HepG2 (cell line): ENCODE results near the gene TEAD4. TPM values are rescaled to one million over a fixed set of nuclear protein-coding genes. Genes with fewer than 3 reads are reported as not detected.

Source experiments
- ATAC-seq: fragments of 200-7000 bp; cut with Tn5 transposase; 3 replicates; pipeline ENCODE4 v1.9.1; 2020; ENCODE audit warnings: mild to moderate bottlenecking, moderate library complexity
- BruUV-seq: library from RNA; stranded (reverse); fragments of 400-500 nt; replicated peaks from 2 replicates; lab custom pipeline; 2021; lab: Mats Ljungman, UMichigan
- CTCF ChIA-PET: fragments of 300-600 bp; formaldehyde crosslinking; extraction: SDS; loops from one replicate; lab custom pipeline; 2021; ENCODE audit warnings: low total read pairs, inconsistent platforms, low intra/inter-chr PET ratio; lab: Yijun Ruan, JAX
- POLR2A ChIA-PET: fragments of 350-600 bp; sonication (Branson Sonifier 250); formaldehyde crosslinking; loops from one replicate; lab custom pipeline; 2020; ENCODE audit warnings: antibody characterized with exemption, inconsistent platforms; lab: Yijun Ruan, JAX
- DNase-seq: peaks from one replicate; pipeline ENCODE4 v3.0.0-alpha.2; 2015; ENCODE audit warnings: low spot score
- FAIRE-seq: peaks from 3 replicates; lab custom pipeline; 2011; peaks lifted over from hg19 to GRCh38; lab: Jason Lieb, UNC
- H2AFZ ChIP-seq: one replicate; pipeline ENCODE4 v1.6.1; 2011; ENCODE audit warnings: low read length, inconsistent platforms
- H3K27ac ChIP-seq: fragments of 300-600 bp; 3 replicates; pipeline ENCODE4 v1.8.0; 2011; ENCODE audit warnings: mixed run types, mild to moderate bottlenecking, mixed read lengths, low read length, inconsistent platforms; ENCODE audit not compliant: insufficient read depth; ENCODE audit errors: extremely low read length
- H3K27me3 ChIP-seq, 2 experiments: fragments of 200-600 bp in 1 of 2; 2 replicates in 1 of 2; 3 replicates in 1 of 2; pipeline versions ENCODE4 v1.6.0 to v1.8.0; 2011; ENCODE audit warnings: low read length in 2 of 2, mild to moderate bottlenecking in 2 of 2, moderate library complexity in 2 of 2, inconsistent platforms in 1 of 2; ENCODE audit not compliant: insufficient read depth in 2 of 2, control insufficient read depth in 1 of 2
- H3K36me3 ChIP-seq, 2 experiments: fragments of 200-600 bp in 1 of 2; replicated peaks in 1 of 2; 2 replicates in 1 of 2; 3 replicates in 1 of 2; pipeline versions ENCODE4 v1.5.1 to v1.8.0; 2011; ENCODE audit warnings: low read length in 2 of 2, inconsistent platforms in 1 of 2; ENCODE audit not compliant: insufficient read depth in 2 of 2, control insufficient read depth in 1 of 2
- H3K4me1 ChIP-seq: 2 replicates; pipeline ENCODE4 v1.5.1; 2012; ENCODE audit warnings: low read length, inconsistent platforms; ENCODE audit not compliant: insufficient read depth
- H3K4me2 ChIP-seq: 2 replicates; pipeline ENCODE4 v1.6.0; 2011; ENCODE audit warnings: low read depth, low read length, inconsistent platforms
- H3K4me3 ChIP-seq, 3 experiments: fragments of 200-600 bp in 1 of 3; sonication (generic), shearing (Covaris generic) in 1 of 3; replicated peaks in 1 of 3; 2 replicates each; pipeline ENCODE4 v1.5.1; 2011 to 2016; ENCODE audit warnings: low read length in 3 of 3, inconsistent platforms in 2 of 3, low read depth in 2 of 3, mild to moderate bottlenecking in 2 of 3, control low read depth in 1 of 3, mixed read lengths in 1 of 3; ENCODE audit not compliant: insufficient read depth in 1 of 3
- H3K79me2 ChIP-seq: one replicate; pipeline ENCODE4 v1.6.1; 2011; ENCODE audit warnings: low read length, inconsistent platforms; ENCODE audit not compliant: insufficient read depth
- H3K9ac ChIP-seq: 2 replicates; pipeline ENCODE4 v1.6.0; 2011; ENCODE audit warnings: mild to moderate bottlenecking, low read depth, low read length, inconsistent platforms; ENCODE audit not compliant: insufficient read depth
- H3K9me3 ChIP-seq: 2 replicates; pipeline ENCODE4 v1.5.1; 2012; ENCODE audit warnings: mild to moderate bottlenecking, low read length
- H4K20me1 ChIP-seq: 2 replicates; pipeline ENCODE4 v1.6.0; 2011; ENCODE audit warnings: inconsistent platforms, mild to moderate bottlenecking, low read length, moderate library complexity; ENCODE audit not compliant: insufficient read depth
- AHDC1 ChIP-seq: sonication (generic); formaldehyde crosslinking; IDR thresholded peaks from 2 replicates; pipeline ENCODE4 v1.5.1; 2020; ENCODE audit warnings: mild to moderate bottlenecking, missing genetic modification reagents, borderline replicate concordance
- ASH2L ChIP-seq: fragments of 300-600, 200-600 bp; sonication (generic); IDR thresholded peaks from 2 replicates; pipeline ENCODE4 v1.7.0; 2017; ENCODE audit warnings: low read depth, mild to moderate bottlenecking, moderate library complexity, mixed read lengths, low read length; ENCODE audit not compliant: insufficient read length
- BCL3 ChIP-seq: sonication (generic); formaldehyde crosslinking; IDR thresholded peaks from 2 replicates; pipeline ENCODE4 v1.5.1; 2020; ENCODE audit warnings: mild to moderate bottlenecking, missing genetic modification reagents, moderate library complexity
- HDAC1 ChIP-seq: sonication (generic); formaldehyde crosslinking; IDR thresholded peaks from 2 replicates; pipeline ENCODE4 v1.5.1; 2020; ENCODE audit warnings: mild to moderate bottlenecking, missing genetic modification reagents
- KAT7 ChIP-seq: IDR thresholded peaks from 2 replicates; pipeline ENCODE4 v1.6.1; 2018; ENCODE audit warnings: borderline replicate concordance, missing compliant biosample characterization
- MYC ChIP-seq: sonication (generic); formaldehyde crosslinking; IDR thresholded peaks from 2 replicates; pipeline ENCODE4 v1.9.0; 2021; ENCODE audit warnings: missing genetic modification reagents, borderline replicate concordance
- SPEN ChIP-seq: sonication (generic); formaldehyde crosslinking; IDR thresholded peaks from 2 replicates; pipeline ENCODE4 v1.5.1; 2020; ENCODE audit warnings: low read depth, mild to moderate bottlenecking, missing genetic modification reagents
- ZNF280D ChIP-seq: sonication (generic); formaldehyde crosslinking; IDR thresholded peaks from 2 replicates; pipeline ENCODE4 v1.5.1; 2020; ENCODE audit warnings: mild to moderate bottlenecking, missing genetic modification reagents
- ZNF567 ChIP-seq: sonication (generic); formaldehyde crosslinking; IDR thresholded peaks from 2 replicates; pipeline ENCODE4 v1.8.1; 2023; ENCODE audit warnings: mild to moderate bottlenecking, missing genetic modification reagents, borderline replicate concordance
- ZNF841 ChIP-seq: sonication (generic); formaldehyde crosslinking; IDR thresholded peaks from 2 replicates; pipeline ENCODE4 v1.8.1; 2023; ENCODE audit warnings: missing genetic modification reagents, borderline replicate concordance
- WGBS: methylation state at CpG from one replicate; pipeline ENCODE4 v1.1.6; 2017; ENCODE audit warnings: low lambda C conversion rate; 5-methylcytosine and 5-hydroxymethylcytosine counted together
- in situ Hi-C: cut with HindIII; loops from 2 replicates; pipeline ENCODE4 v1.10.0; 2017; ENCODE audit warnings: low pct_unique_long_range_greater_than_20kb; ENCODE audit not compliant: extremely low pct_ligation_motif_present
- intact Hi-C: fragments of 100-400 bp; cut with micrococcal nuclease; formaldehyde crosslinking; loops from one replicate; pipeline ENCODE4 v1.10.0; 2022; ENCODE audit not compliant: unreplicated experiment
- polyA plus RNA-seq, 8 experiments: library from polyadenylated mRNA; depleted of rRNA in 3 of 8; stranded (reverse) in 7 of 8; unstranded in 1 of 8; fragments of >200 nt; fragmentation: Illumina TruSeq in 4 of 8; extraction: Trizol in 4 of 8; gene quantifications; 2 replicates each; pipeline versions ENCODE4 v1.2.1 to v1.2.3, GENCODE V29; 2011 to 2016; ENCODE audit warnings: low read depth in 4 of 8, missing spikeins in 1 of 8, mixed read lengths in 1 of 8; ENCODE audit not compliant: insufficient read depth in 1 of 8
- total RNA-seq, 5 experiments: library from RNA; depleted of rRNA; stranded (reverse); fragments of >200 nt; fragmentation: Illumina TruSeq; extraction: Trizol; gene quantifications; 2 replicates each; pipeline ENCODE4 v1.2.3, GENCODE V29; 2016; ENCODE audit warnings: low read depth in 1 of 5

The TEAD4 gene
- total and polyA plus RNA-seq, 2 of the 13 experiments (the other 11 are each of a cell fraction or from before 2014, with no cell fraction given): 45.0 to 69.4 TPM

GRCh38 chr12:2960390-2960956 lies 1.3 kb downstream of the TEAD4 start (continued):
- TF ChIP-seq ZNF280D (CRISPR knock-in tag): 0 out of 2 replicates have a peak, but pooled peaks have one; percentile 46

GRCh38 chr12:2960996-2961616 lies 1.9 kb downstream of the TEAD4 start:
- ChIA-PET POLR2A (interaction anchor here (1.1 kb wide), 1 partner anchor 11 kb away, joined by 3 read pairs; no protein-coding TSS in a partner anchor), CTCF (no interaction called here)
- peak; percentile 44 for FAIRE-seq
- TSS peak; percentile 48 for BruUV-seq
- H2AFZ ChIP-seq: no peak overlapping the region
- peaks cover 58% of the 10 kb centered on the region for H3K4me1 ChIP-seq
- DNase-seq: no peak
- H3K4me2 ChIP-seq: peak overlapping the region; percentile 93
- no peaks in the 10 kb centered on the region for H3K27me3 ChIP-seq
- H3K9me3 ChIP-seq: no peaks in the 10 kb centered on the region
- peaks cover 0 to 4% of the 10 kb centered on the region in 2 experiments; a peak in 1 of 5 replicates for H3K36me3 ChIP-seq
- intact Hi-C loops: loop anchor here (5.0 kb wide), 3 partner anchors 69 to 114 kb away; partner anchors contain the start of gene TULP3
- peak; percentile 50 for TF ChIP-seq HDAC1 (CRISPR knock-in tag)
- TF ChIP-seq ZNF841: no peak
- peak; percentile 26 for TF ChIP-seq ASH2L
- TF ChIP-seq AHDC1 (CRISPR knock-in tag): peak; percentile 28; the same call in 1 of the 2 replicates
- TF ChIP-seq BCL3: 0 out of 2 replicates have a peak, but pooled peaks have one; percentile 12
- 0 out of 2 replicates have a peak, but pooled peaks have one; percentile 14 for TF ChIP-seq SPEN
- no peak for TF ChIP-seq ZNF567 (CRISPR knock-in tag)
- 0 out of 2 replicates have a peak, but pooled peaks have one; percentile 3 for TF ChIP-seq MYC (CRISPR knock-in tag)
- TF ChIP-seq KAT7 (CRISPR knock-in tag): 0 out of 2 replicates have a peak, but pooled peaks have one; percentile 60
- TF ChIP-seq, all 625 proteins: peak for 7
- no peak for ATAC-seq
- Histone ChIP-seq H3K79me2 (peaks cover 43% of the 10 kb centered on the region), H3K4me3 (peak overlapping the region; percentile 72 to 79 (median 73)), H3K27ac (peak overlapping the region; percentile 96), H3K9ac (peak overlapping the region; percentile 80), H4K20me1 (peaks cover 10% of the 10 kb centered on the region; the same call in 1 of the 2 replicates)
- in situ Hi-C loops: no loop called here
- under 1% methylated on average over 9 of the region's 10 CpGs for WGBS
